GM12878 (cell line): ENCODE data around the gene FOXD2. TPM values are rescaled to one million over a fixed set of nuclear protein-coding genes. Genes with fewer than 3 reads are reported as not detected.

Experiments
- ATAC-seq: fragments of 200-7000 bp; cut with Tn5 transposase; 3 replicates; pipeline ENCODE4 v1.9.1; 2020; ENCODE audit warnings: mild to moderate bottlenecking, moderate library complexity
- BruUV-seq: library from RNA; stranded (reverse); fragments of 400-500 nt; replicated peaks from 2 replicates; lab custom pipeline; 2021; lab: Mats Ljungman, UMichigan
- CTCF ChIA-PET: fragments of 300-600 bp; sonication (Branson Sonifier 250); formaldehyde crosslinking; extraction: SDS; loops from one replicate; lab custom pipeline; 2021; ENCODE audit warnings: inconsistent platforms; lab: Yijun Ruan, JAX
- POLR2A ChIA-PET: fragments of 350-600 bp; formaldehyde crosslinking; extraction: SDS; loops from one replicate; lab custom pipeline; 2021; ENCODE audit warnings: inconsistent platforms; lab: Charles Lee
- RAD21 ChIA-PET: fragments of 300-600 bp; sonication (Branson Sonifier 250); formaldehyde crosslinking; loops from one replicate; lab custom pipeline; 2023; ENCODE audit warnings: antibody characterized with exemption; ENCODE audit not compliant: unreplicated experiment; lab: Charles Lee
- SMC1A ChIA-PET: fragments of 300-600 bp; sonication (Branson Sonifier 250); formaldehyde crosslinking; loops from one replicate; lab custom pipeline; 2023; ENCODE audit not compliant: unreplicated experiment, uncharacterized antibody; lab: Charles Lee
- DNase-seq: peaks from one replicate; pipeline ENCODE4 v3.0.0-alpha.2; 2011; ENCODE audit warnings: low read depth, low spot score
- FAIRE-seq: peaks from 3 replicates; lab custom pipeline; 2011; peaks lifted over from hg19 to GRCh38; lab: Jason Lieb, UNC
- H2AFZ ChIP-seq: 2 replicates; pipeline ENCODE4 v1.6.0; 2011; ENCODE audit warnings: low read depth, low read length, control low read depth; ENCODE audit not compliant: control insufficient read depth
- H3K27ac ChIP-seq: 2 replicates; pipeline ENCODE4 v1.5.1; 2011; ENCODE audit warnings: control low read depth; ENCODE audit not compliant: control insufficient read depth, insufficient read depth
- H3K27me3 ChIP-seq, 2 experiments: replicated peaks in 1 of 2; 2 replicates each; pipeline versions ENCODE4 v1.6.0 to v1.6.1; 2011; ENCODE audit warnings: low read length in 1 of 2; ENCODE audit not compliant: control insufficient read depth in 2 of 2, insufficient read depth in 2 of 2
- H3K36me3 ChIP-seq, 2 experiments: 2 replicates each; pipeline ENCODE4 v1.5.1; 2011; ENCODE audit warnings: low read length in 1 of 2; ENCODE audit not compliant: control insufficient read depth in 2 of 2, insufficient read depth in 2 of 2
- H3K4me1 ChIP-seq: 2 replicates; pipeline ENCODE4 v1.6.1; 2011; ENCODE audit warnings: mild to moderate bottlenecking, low read length, moderate library complexity, mixed read lengths; ENCODE audit not compliant: control insufficient read depth, insufficient read depth
- H3K4me2 ChIP-seq: 2 replicates; pipeline ENCODE4 v1.6.0; 2011; ENCODE audit warnings: control low read depth; ENCODE audit not compliant: control insufficient read depth, insufficient read depth
- H3K4me3 ChIP-seq: fragments of 200-600 bp; sonication (generic); 2 replicates; pipeline ENCODE4 v1.5.1; 2016
- H3K79me2 ChIP-seq: 2 replicates; pipeline ENCODE4 v1.6.0; 2011; ENCODE audit warnings: low read length; ENCODE audit not compliant: control insufficient read depth, insufficient read depth
- H3K9ac ChIP-seq: 2 replicates; pipeline ENCODE4 v1.8.0; 2011; ENCODE audit warnings: low read length, control low read depth, mixed read lengths; ENCODE audit not compliant: control insufficient read depth, insufficient read depth
- H3K9me3 ChIP-seq: replicated peaks from 3 replicates; pipeline ENCODE4 v1.5.1; 2011; ENCODE audit warnings: mild to moderate bottlenecking, low read length; ENCODE audit not compliant: control insufficient read depth, insufficient read depth
- H4K20me1 ChIP-seq: 2 replicates; pipeline ENCODE4 v1.6.0; 2011; ENCODE audit not compliant: control insufficient read depth, insufficient read depth
- BACH1 ChIP-seq: fragments of 450-650 bp; IDR thresholded peaks from 2 replicates; pipeline ENCODE4 v1.6.1; 2017; ENCODE audit warnings: mild to moderate bottlenecking, borderline replicate concordance
- NR2F1 ChIP-seq: fragments of 450-650 bp; conservative IDR thresholded peaks from 2 replicates; pipeline ENCODE4 v1.6.1; 2017; ENCODE audit warnings: mild to moderate bottlenecking
- ZNF207 ChIP-seq: fragments of 450-650 bp; IDR thresholded peaks from 2 replicates; pipeline ENCODE4 v1.6.1; 2014; ENCODE audit warnings: antibody characterized with exemption, mild to moderate bottlenecking, borderline replicate concordance
- WGBS: methylation state at CpG from one replicate; pipeline ENCODE4 v1.1.6; 2016; ENCODE audit warnings: low lambda C conversion rate; ENCODE audit not compliant: insufficient replicate concordance, insufficient coverage; ENCODE audit errors: missing lambda C conversion rate; 5-methylcytosine and 5-hydroxymethylcytosine counted together
- in situ Hi-C: fragments of 300-500 bp; cut with MboI; formaldehyde crosslinking; loops from 9 replicates; pipeline ENCODE4 v1.14.3; 2018; ENCODE audit warnings: mixed read lengths
- intact Hi-C: fragments of 100-400 bp; cut with micrococcal nuclease; formaldehyde crosslinking; loops from one replicate; pipeline ENCODE4 v1.14.2; 2022; ENCODE audit not compliant: unreplicated experiment
- polyA plus RNA-seq, 11 experiments: library from polyadenylated mRNA; depleted of rRNA in 4 of 11; unstranded in 6 of 11; stranded (reverse) in 5 of 11; fragments of >200 nt; fragmentation: Nextera tagmentation in 4 of 11; fragmentation: Illumina TruSeq in 1 of 11; extraction: Ambion mirVana in 4 of 11; extraction: Trizol in 1 of 11; gene quantifications; 1 replicate in 1 of 11; 2 replicates in 10 of 11; pipeline versions ENCODE4 v1.2.1 to v1.2.3, GENCODE V29; 2011 to 2016; ENCODE audit warnings: inconsistent platforms in 2 of 11, missing spikeins in 2 of 11, low read depth in 1 of 11
- total RNA-seq, 4 experiments: library from RNA; depleted of rRNA in 3 of 4; stranded (reverse); fragments of >200 nt in 3 of 4; fragmentation: Illumina TruSeq in 1 of 4; extraction: Trizol in 1 of 4; gene quantifications; 2 replicates each; pipeline versions ENCODE4 v1.2.1 to v1.2.3, GENCODE V29; 2013 to 2021
- TF ChIP-seq, protein P1 (sequence below): fragments of 450-650 bp; IDR thresholded peaks from 2 replicates; pipeline ENCODE4 v1.6.1; 2018; ENCODE audit warnings: borderline replicate concordance, mild to moderate bottlenecking; ENCODE audit not compliant: partially characterized antibody

Gene FOXD2
- total and polyA plus RNA-seq, 10 of the 15 experiments (the other 5 are each of a cell fraction or from before 2014, with no cell fraction given), result under 0.01 to 0.27 (median 0.04) TPM; not detected in 1

DNA sequence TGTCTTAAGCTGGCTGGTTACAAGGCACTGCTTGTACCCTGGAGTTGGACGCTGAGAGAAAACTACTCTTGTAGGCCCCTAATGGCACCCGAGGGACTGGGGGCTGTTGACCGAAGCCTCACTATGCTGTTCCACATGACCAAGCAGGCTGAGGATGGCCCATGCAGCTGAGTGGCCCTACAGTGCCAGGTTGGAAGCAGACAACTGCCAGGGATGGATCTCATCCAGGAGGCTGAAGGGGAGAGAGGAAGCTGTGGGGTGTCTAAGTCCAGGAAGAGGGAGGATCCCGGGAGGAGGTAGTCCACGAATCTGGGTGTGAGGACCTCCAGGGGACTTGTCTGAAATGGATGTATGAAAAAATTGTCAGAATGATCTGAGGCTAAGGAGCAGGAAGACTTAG lies 45.8 kb downstream of the FOXD2 start:
- no peak for FAIRE-seq

DNA sequence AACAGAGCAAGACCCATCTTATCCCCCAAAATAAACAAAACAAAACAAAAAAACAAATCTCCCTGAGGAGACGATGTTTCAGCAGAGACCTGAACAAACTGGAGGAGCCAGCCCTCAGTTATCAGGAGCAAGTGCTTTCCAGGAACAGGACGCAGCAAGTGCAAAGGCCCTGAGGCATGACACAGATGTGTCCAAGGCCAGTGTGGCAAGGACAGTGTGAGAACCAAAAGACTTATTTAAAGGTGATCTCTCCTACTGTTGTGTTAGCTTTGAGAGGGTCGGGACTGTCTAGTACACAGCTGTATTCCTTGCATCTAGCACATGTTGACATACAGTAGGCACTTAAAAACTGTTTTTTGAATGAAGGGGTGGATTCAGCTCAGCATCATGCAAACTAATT lies 48.0 kb downstream of the FOXD2 start:
- SMC1A ChIA-PET, result no interaction called here
- RAD21 ChIA-PET, result no interaction called here
- CTCF ChIA-PET, result no interaction called here
- intact Hi-C loops, result no loop called here
- no peak for ATAC-seq
- no TSS peak for BruUV-seq
- Histone ChIP-seq H3K4me2 (no peak overlapping the region), H4K20me1 (no peaks in the 10 kb centered on the region), H3K27me3 (peaks cover 0 to 1% of the 10 kb centered on the region in 2 experiments; a peak in 2 of 4 replicates), H3K79me2 (no peaks in the 10 kb centered on the region), H3K27ac (no peak overlapping the region), H3K4me3 (no peak overlapping the region), H3K4me1 (no peaks in the 10 kb centered on the region), H2AFZ (no peak overlapping the region), H3K36me3 (no peaks in the 10 kb centered on the region), H3K9me3 (no peaks in the 10 kb centered on the region), H3K9ac (no peak overlapping the region)
- 7% methylated on average over 3 of the region's 3 CpGs for WGBS
- no peak for TF ChIP-seq BACH1
- TF ChIP-seq, protein P1, sequence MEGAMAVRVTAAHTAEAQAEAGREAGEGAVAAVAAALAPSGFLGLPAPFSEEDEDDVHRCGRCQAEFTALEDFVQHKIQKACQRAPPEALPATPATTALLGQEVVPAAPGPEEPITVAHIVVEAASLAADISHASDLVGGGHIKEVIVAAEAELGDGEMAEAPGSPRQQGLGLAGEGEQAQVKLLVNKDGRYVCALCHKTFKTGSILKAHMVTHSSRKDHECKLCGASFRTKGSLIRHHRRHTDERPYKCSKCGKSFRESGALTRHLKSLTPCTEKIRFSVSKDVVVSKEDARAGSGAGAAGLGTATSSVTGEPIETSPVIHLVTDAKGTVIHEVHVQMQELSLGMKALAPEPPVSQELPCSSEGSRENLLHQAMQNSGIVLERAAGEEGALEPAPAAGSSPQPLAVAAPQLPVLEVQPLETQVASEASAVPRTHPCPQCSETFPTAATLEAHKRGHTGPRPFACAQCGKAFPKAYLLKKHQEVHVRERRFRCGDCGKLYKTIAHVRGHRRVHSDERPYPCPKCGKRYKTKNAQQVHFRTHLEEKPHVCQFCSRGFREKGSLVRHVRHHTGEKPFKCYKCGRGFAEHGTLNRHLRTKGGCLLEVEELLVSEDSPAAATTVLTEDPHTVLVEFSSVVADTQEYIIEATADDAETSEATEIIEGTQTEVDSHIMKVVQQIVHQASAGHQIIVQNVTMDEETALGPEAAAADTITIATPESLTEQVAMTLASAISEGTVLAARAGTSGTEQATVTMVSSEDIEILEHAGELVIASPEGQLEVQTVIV, result no peak
- DNase-seq, result no peak
- in situ Hi-C loops, result no loop called here
- POLR2A ChIA-PET, result no interaction called here
- FAIRE-seq, result no peak

More for the DNA sequence above, 45.8 kb downstream of the FOXD2 start:
- no peaks in the 10 kb centered on the region for H3K4me1 ChIP-seq
- no peak for DNase-seq
- no peak overlapping the region for H2AFZ ChIP-seq
- H3K27ac ChIP-seq, result no peak overlapping the region
- H3K9me3 ChIP-seq, result no peaks in the 10 kb centered on the region
- no peak for ATAC-seq
- no peak overlapping the region for H3K9ac ChIP-seq
- no peak overlapping the region for H3K4me2 ChIP-seq
- intact Hi-C loops (no loop called here), in situ Hi-C loops (no loop called here)
- H3K4me3 ChIP-seq, result no peak overlapping the region
- CTCF ChIA-PET, result no interaction called here
- no TSS peak for BruUV-seq
- POLR2A ChIA-PET, result no interaction called here
- WGBS, result 23% methylated on average over 5 of the region's 5 CpGs
- SMC1A ChIA-PET, result no interaction called here
- TF ChIP-seq NR2F1 (no peak), ZNF207 (no peak)
- H4K20me1 ChIP-seq, result no peaks in the 10 kb centered on the region
- H3K79me2 ChIP-seq, result no peaks in the 10 kb centered on the region
- no peaks in the 10 kb centered on the region; a peak in 1 of 4 replicates for H3K27me3 ChIP-seq
- RAD21 ChIA-PET, result no interaction called here
- no peaks in the 10 kb centered on the region for H3K36me3 ChIP-seq
